K562 (cell line): ENCODE results near the gene LENEP. TPM values are rescaled to one million over a fixed set of nuclear protein-coding genes. Genes with fewer than 3 reads are reported as not detected.

Source experiments
- ATAC-seq: fragments of 200-7000 bp; cut with Tn5 transposase; 3 replicates; pipeline ENCODE4 v1.9.1; 2020; ENCODE audit warnings: moderate library complexity
- BruUV-seq: library from RNA; stranded (reverse); fragments of 400-500 nt; replicated peaks from 2 replicates; lab custom pipeline; 2021; lab: Mats Ljungman, UMichigan
- CTCF ChIA-PET: fragments of 300-600 bp; formaldehyde crosslinking; extraction: SDS; loops from one replicate; lab custom pipeline; 2021; ENCODE audit warnings: low intra/inter-chr PET ratio; lab: Yijun Ruan, JAX
- POLR2A ChIA-PET: fragments of 300-600, 350-650 bp; sonication (Branson Sonifier 250); formaldehyde crosslinking; extraction: SDS; loops from one replicate; lab custom pipeline; 2021; ENCODE audit warnings: antibody characterized with exemption, inconsistent platforms; lab: Yijun Ruan, JAX
- DNase-seq, 4 experiments: peaks; one replicate each; pipeline versions ENCODE4 v3.0.0 to v3.0.0-alpha.2; 2011 to 2018; ENCODE audit warnings: low spot score in 3 of 4, mixed read lengths in 3 of 4; ENCODE audit errors: extremely low read depth in 1 of 4
- FAIRE-seq: peaks from 2 replicates; lab custom pipeline; 2011; peaks lifted over from hg19 to GRCh38; lab: Jason Lieb, UNC
- H2AFZ ChIP-seq: 2 replicates; pipeline ENCODE4 v1.6.0; 2011; ENCODE audit warnings: low read depth, low read length, control low read depth, inconsistent platforms
- H3K27ac ChIP-seq: fragments of 200-600 bp; 3 replicates; pipeline ENCODE4 v1.8.0; 2011; ENCODE audit warnings: low read depth, mild to moderate bottlenecking, control low read depth, inconsistent platforms, low read length, moderate library complexity, mixed read lengths; ENCODE audit errors: extremely low read depth
- H3K27me3 ChIP-seq, 2 experiments: fragments of 300-600 bp in 1 of 2; 2 replicates in 1 of 2; 3 replicates in 1 of 2; pipeline versions ENCODE4 v1.6.0 to v1.8.0; 2011; ENCODE audit warnings: inconsistent platforms in 2 of 2, low read length in 2 of 2, mild to moderate bottlenecking in 1 of 2, mixed read lengths in 1 of 2, moderate library complexity in 1 of 2; ENCODE audit not compliant: control insufficient read depth in 2 of 2, insufficient read depth in 2 of 2
- H3K36me3 ChIP-seq: fragments of 300-600 bp; 3 replicates; pipeline ENCODE4 v1.8.0; 2011; ENCODE audit warnings: mild to moderate bottlenecking, low read length, inconsistent platforms; ENCODE audit not compliant: control insufficient read depth, insufficient read depth
- H3K4me1 ChIP-seq, 2 experiments: fragments of 200-600 bp in 1 of 2; replicated peaks in 1 of 2; 2 replicates in 1 of 2; 3 replicates in 1 of 2; pipeline versions ENCODE4 v1.5.1 to v1.8.0; 2011; ENCODE audit warnings: inconsistent platforms in 2 of 2, low read length in 2 of 2, mild to moderate bottlenecking in 1 of 2, mixed read lengths in 1 of 2, moderate library complexity in 1 of 2; ENCODE audit not compliant: control insufficient read depth in 2 of 2, insufficient read depth in 2 of 2
- H3K4me2 ChIP-seq: 2 replicates; pipeline ENCODE4 v1.6.1; 2011; ENCODE audit warnings: low read length, control low read depth, inconsistent platforms, mixed read lengths; ENCODE audit not compliant: insufficient read depth
- H3K4me3 ChIP-seq: fragments of 200-600 bp; sonication (generic), shearing (Covaris generic); 2 replicates; pipeline ENCODE4 v1.5.1; 2016; ENCODE audit warnings: control low read depth, inconsistent platforms
- H3K79me2 ChIP-seq: fragments of 200-600 bp; 3 replicates; pipeline ENCODE4 v1.8.0; 2011; ENCODE audit warnings: low read length, inconsistent platforms; ENCODE audit not compliant: control insufficient read depth, insufficient read depth
- H3K9ac ChIP-seq, 2 experiments: 2 replicates each; pipeline versions ENCODE4 v1.6.0 to v1.6.1; 2011; ENCODE audit warnings: low read depth in 2 of 2, low read length in 2 of 2, control low read depth in 1 of 2, inconsistent platforms in 1 of 2, mild to moderate bottlenecking in 1 of 2, mixed read lengths in 1 of 2; ENCODE audit not compliant: insufficient read depth in 1 of 2
- H3K9me1 ChIP-seq: one replicate; pipeline ENCODE4 v1.6.0; 2011; ENCODE audit warnings: inconsistent platforms, mild to moderate bottlenecking, low read length, moderate library complexity; ENCODE audit not compliant: control insufficient read depth, insufficient read depth
- H3K9me3 ChIP-seq: replicated peaks from 2 replicates; pipeline ENCODE4 v1.5.1; 2011; ENCODE audit warnings: low read depth, low read length, inconsistent platforms; ENCODE audit not compliant: control insufficient read depth, insufficient read depth
- H4K20me1 ChIP-seq: replicated peaks from 2 replicates; pipeline ENCODE4 v1.6.1; 2011; ENCODE audit warnings: low read length, inconsistent platforms, mixed read lengths; ENCODE audit not compliant: control insufficient read depth, insufficient read depth
- EP400 ChIP-seq: fragments of 450-650 bp; IDR thresholded peaks from 2 replicates; pipeline ENCODE4 v1.6.1; 2017; ENCODE audit warnings: antibody characterized with exemption, mild to moderate bottlenecking, moderate library complexity
- ESRRA ChIP-seq: fragments of 450-650 bp; IDR thresholded peaks from 2 replicates; pipeline ENCODE4 v1.6.1; 2014; ENCODE audit warnings: low read depth, mild to moderate bottlenecking, moderate library complexity, borderline replicate concordance
- ETV5 ChIP-seq: sonication (generic); formaldehyde crosslinking; IDR thresholded peaks from 2 replicates; pipeline ENCODE4 v1.4.0; 2020; ENCODE audit warnings: low read depth, mild to moderate bottlenecking, missing genetic modification reagents
- MAFF ChIP-seq: IDR thresholded peaks from 2 replicates; pipeline ENCODE4 v1.6.1; 2012; ENCODE audit warnings: low read length, improper control_type of control experiment
- NCOA6 ChIP-seq: fragments of 450-650 bp; IDR thresholded peaks from 2 replicates; pipeline ENCODE4 v1.6.1; 2017; ENCODE audit warnings: mild to moderate bottlenecking
- NFIC ChIP-seq: fragments of 450-650 bp; IDR thresholded peaks from 2 replicates; pipeline ENCODE4 v1.6.1; 2017; ENCODE audit warnings: mild to moderate bottlenecking, inconsistent platforms
- NUFIP1 ChIP-seq: fragments of 450-650 bp; IDR thresholded peaks from 2 replicates; pipeline ENCODE4 v1.6.1; 2018; ENCODE audit not compliant: partially characterized antibody
- SPI1 ChIP-seq: IDR thresholded peaks from 2 replicates; pipeline ENCODE4 v1.6.1; 2011; ENCODE audit warnings: low read depth, low read length, control low read depth, borderline replicate concordance
- WGBS: fragments of 100-300 bp; shearing (Covaris generic); methylation state at CpG from one replicate; pipeline ENCODE4 v1.1.6; 2016; ENCODE audit warnings: low coverage, mixed read lengths; ENCODE audit not compliant: insufficient coverage; ENCODE audit errors: missing lambda C conversion rate; 5-methylcytosine and 5-hydroxymethylcytosine counted together
- in situ Hi-C: fragments of 300-500 bp; cut with MboI; formaldehyde crosslinking; loops from 4 replicates; pipeline ENCODE4 v1.15.0; 2018; ENCODE audit warnings: inconsistent platforms, mixed read lengths
- intact Hi-C: fragments of 100-400 bp; cut with micrococcal nuclease; formaldehyde crosslinking; loops from 2 replicates; pipeline ENCODE4 v1.14.2; 2022
- polyA plus RNA-seq, 8 experiments: library from polyadenylated mRNA; depleted of rRNA in 4 of 8; stranded (reverse) in 5 of 8; unstranded in 3 of 8; fragments of >200 nt; fragmentation: Nextera tagmentation in 2 of 8; fragmentation: Illumina TruSeq in 1 of 8; extraction: Ambion mirVana in 2 of 8; extraction: Trizol in 1 of 8; gene quantifications; 2 replicates each; pipeline versions ENCODE4 v1.2.1 to v1.2.3, GENCODE V29; 2011 to 2014; ENCODE audit warnings: inconsistent platforms in 1 of 8, missing spikeins in 1 of 8
- total RNA-seq, 7 experiments: library from RNA; depleted of rRNA in 6 of 7; stranded (reverse); fragments of >200 nt in 6 of 7; fragmentation: Illumina TruSeq in 2 of 7; extraction: Trizol in 2 of 7; gene quantifications; 2 replicates each; pipeline versions ENCODE4 v1.2.1 to v1.2.3, GENCODE V29; 2011 to 2021; ENCODE audit warnings: low replicate concordance in 1 of 7

Gene LENEP
- total and polyA plus RNA-seq, 9 of the 15 experiments (the other 6 are each of a cell fraction or from before 2014, with no cell fraction given) = 0.23 to 0.87 (median 0.67) TPM; not detected in 5

DNA sequence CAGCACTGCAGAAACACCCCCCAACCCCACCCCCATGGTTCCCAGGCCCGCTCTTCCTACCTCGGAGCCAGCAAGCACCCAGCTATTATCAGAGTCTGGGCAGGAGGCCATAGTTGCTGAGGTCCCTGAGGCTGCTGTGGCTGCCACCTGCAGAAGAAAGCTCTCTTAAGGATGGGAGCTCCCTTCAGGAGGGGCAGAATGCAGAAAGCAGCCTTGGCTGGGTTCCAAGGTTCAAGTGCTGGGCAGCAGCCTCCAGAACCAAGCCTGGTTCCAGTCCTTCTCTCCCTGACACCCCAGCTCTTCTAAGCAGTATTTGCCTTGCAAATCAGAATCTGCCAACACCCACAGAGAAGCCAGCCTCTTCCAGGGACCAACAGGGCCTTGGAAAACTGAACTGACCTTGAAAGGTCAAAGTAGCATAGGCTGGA, 39.8 kb upstream of the LENEP start:
- no peak overlapping the region for H3K27ac ChIP-seq
- no peaks in the 10 kb centered on the region for H4K20me1 ChIP-seq
- no peak overlapping the region for H2AFZ ChIP-seq
- no peaks in the 10 kb centered on the region for H3K27me3 ChIP-seq
- no peak for ATAC-seq
- H3K4me2 ChIP-seq = no peak overlapping the region
- no peak for DNase-seq
- 20% methylated on average over 1 of the region's 2 CpGs for WGBS
- ChIA-PET CTCF (no interaction called here), POLR2A (interaction anchor here (0.6 to 4.8 kb wide), 3 partner anchors 11 to 40 kb away, joined by 3 to 20 read pairs (median 3); partner anchors contain the start of gene SHC1)
- no TSS peak for BruUV-seq
- no peak overlapping the region for H3K4me3 ChIP-seq
- no peaks in the 10 kb centered on the region for H3K9me1 ChIP-seq
- FAIRE-seq = no peak
- intact Hi-C loops = loop anchor here (2.0 kb wide), 1 partner anchor 41 kb away; no protein-coding TSS in a partner anchor
- H3K79me2 ChIP-seq = no peaks in the 10 kb centered on the region
- in situ Hi-C loops = no loop called here
- peak overlapping the region in 1 of 2 experiments; percentile 54; a peak in 2 of 4 replicates for H3K9ac ChIP-seq
- peaks cover 31 to 37% of the 10 kb centered on the region in 2 experiments for H3K4me1 ChIP-seq
- peaks cover 10% of the 10 kb centered on the region; the same call in 2 of the 3 replicates for H3K36me3 ChIP-seq
- no peaks in the 10 kb centered on the region for H3K9me3 ChIP-seq
- TF ChIP-seq ESRRA = 0 out of 2 replicates have a peak, but pooled peaks have one; percentile 22
- peak; percentile 59 for TF ChIP-seq NFIC
- no peak for TF ChIP-seq EP400
- TF ChIP-seq NCOA6 = no peak

GRCh38 chr1:154954541-154954940, 38.8 kb upstream of the LENEP start:
- ChIA-PET POLR2A (interaction anchor here (0.8 to 4.8 kb wide), 7 partner anchors 8 to 62 kb away, joined by 3 to 20 read pairs (median 5); partner anchors contain the start of genes PMVK and SHC1), CTCF (interaction anchor here (2.4 kb wide), 1 partner anchor 63 kb away, joined by 11 read pairs; no protein-coding TSS in a partner anchor)
- H3K9me1 ChIP-seq = no peaks in the 10 kb centered on the region
- no peaks in the 10 kb centered on the region for H4K20me1 ChIP-seq
- intact Hi-C loops (loop anchor here (2.0 kb wide), 1 partner anchor 40 kb away; no protein-coding TSS in a partner anchor), in situ Hi-C loops (no loop called here)
- H3K36me3 ChIP-seq = peaks cover 20% of the 10 kb centered on the region; the same call in 2 of the 3 replicates
- TF ChIP-seq SPI1 = 0 out of 2 replicates have a peak, but pooled peaks have one; percentile 21
- 0 out of 2 replicates have a peak, but pooled peaks have one; percentile 11 for TF ChIP-seq ETV5 (CRISPR knock-in tag)
- no peak for TF ChIP-seq NUFIP1
- TF ChIP-seq MAFF = no peak
- peaks cover 7% of the 10 kb centered on the region for H3K79me2 ChIP-seq
- H3K4me3 ChIP-seq = no peak overlapping the region
- no TSS peak for BruUV-seq
- 37% methylated on average over 3 of the region's 3 CpGs for WGBS
- no peak overlapping the region; the same call in 2 of the 3 replicates for H3K27ac ChIP-seq
- H3K4me1 ChIP-seq = peaks cover 31 to 47% of the 10 kb centered on the region in 2 experiments
- ATAC-seq = no peak
- H3K27me3 ChIP-seq = no peaks in the 10 kb centered on the region
- peak overlapping the region; percentile 90 for H3K4me2 ChIP-seq
- FAIRE-seq = no peak
- H2AFZ ChIP-seq = no peak overlapping the region
- DNase-seq = no peak
- H3K9me3 ChIP-seq = no peaks in the 10 kb centered on the region
- H3K9ac ChIP-seq = no peak overlapping the region
